Activated T-helper 17 cell treated with anti-CD3 and anti-CD28 coated beads, Interleukin-2, amount 50 U/mL, for 72 hours (primary cell): Measurements from ENCODE around the gene SLC6A18. TPM values are rescaled to one million over a fixed set of nuclear protein-coding genes. Genes with fewer than 3 reads are reported as not detected.

ENCODE experiments used
- ATAC-seq: fragments of 150-1000 bp; cut with Tn5 transposase; replicated peaks from 2 replicates; pipeline ENCODE4 v1.10.0; 2021; ENCODE audit warnings: mild to moderate bottlenecking, moderate library complexity
- H3K27ac Mint-ChIP-seq: one replicate; pipeline ENCODE4 v1.8.0; 2022; ENCODE audit warnings: mixed read lengths
- H3K27me3 Mint-ChIP-seq: one replicate; pipeline ENCODE4 v1.8.0; 2022; ENCODE audit warnings: mixed read lengths
- H3K36me3 Mint-ChIP-seq: one replicate; pipeline ENCODE4 v1.8.0; 2022; ENCODE audit warnings: low read depth, mild to moderate bottlenecking, mixed read lengths
- H3K4me1 Mint-ChIP-seq: one replicate; pipeline ENCODE4 v1.8.0; 2022; ENCODE audit warnings: mixed read lengths
- H3K4me3 Mint-ChIP-seq: one replicate; pipeline ENCODE4 v1.8.0; 2022; ENCODE audit warnings: mild to moderate bottlenecking, mixed read lengths
- H3K9me3 Mint-ChIP-seq: one replicate; pipeline ENCODE4 v1.8.0; 2022; ENCODE audit warnings: mixed read lengths
- total RNA-seq, 2 donors: library from RNA; stranded (reverse); gene quantifications; one replicate each; pipeline ENCODE4 v1.2.3, GENCODE V29; 2022

The SLC6A18 gene
- total RNA-seq, 2 donors from 2014 or later = not detected

- no peak for ATAC-seq
- H3K27me3 Mint-ChIP-seq = peaks cover 24% of the 10 kb centered on the region
- no peaks in the 10 kb centered on the region for H3K36me3 Mint-ChIP-seq
- H3K4me3 Mint-ChIP-seq = no peak overlapping the region
- no peak overlapping the region for H3K27ac Mint-ChIP-seq
- no peaks in the 10 kb centered on the region for H3K4me1 Mint-ChIP-seq
- no peaks in the 10 kb centered on the region for H3K9me3 Mint-ChIP-seq
These were observed 30.8 kb upstream of the SLC6A18 start for GRCh38 chr5:1194378-1194777.

DNA sequence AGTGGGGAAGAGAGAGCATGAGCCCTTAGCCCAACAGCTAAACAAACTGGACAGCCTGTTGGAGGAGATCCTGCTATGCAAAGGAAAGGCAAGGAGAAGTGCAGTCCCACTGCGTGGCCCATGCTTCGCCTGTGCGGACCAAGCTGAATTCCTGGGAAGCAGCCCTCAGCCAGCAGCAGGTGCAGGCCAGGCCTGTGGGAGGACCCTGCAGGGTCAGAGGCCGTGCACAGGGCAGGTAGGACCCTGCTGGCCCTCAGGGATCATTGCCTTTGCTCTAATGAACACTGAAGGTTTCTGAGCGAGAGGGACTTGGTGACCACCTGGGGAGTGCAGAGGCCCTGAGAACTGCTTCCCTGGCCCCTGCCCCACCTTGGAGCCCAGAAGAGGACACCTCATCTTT lies 29.7 kb upstream of the SLC6A18 start:
- H3K27ac Mint-ChIP-seq = no peak overlapping the region
- H3K36me3 Mint-ChIP-seq = no peaks in the 10 kb centered on the region
- no peak overlapping the region for H3K4me3 Mint-ChIP-seq
- H3K4me1 Mint-ChIP-seq = no peaks in the 10 kb centered on the region
- no peaks in the 10 kb centered on the region for H3K9me3 Mint-ChIP-seq
- ATAC-seq = no peak
- H3K27me3 Mint-ChIP-seq = peaks cover 18% of the 10 kb centered on the region

GRCh38 chr5:1195916-1196315 lies 29.3 kb upstream of the SLC6A18 start:
- H3K4me3 Mint-ChIP-seq = no peak overlapping the region
- H3K4me1 Mint-ChIP-seq = no peaks in the 10 kb centered on the region
- H3K36me3 Mint-ChIP-seq = no peaks in the 10 kb centered on the region
- no peak overlapping the region for H3K27ac Mint-ChIP-seq
- H3K9me3 Mint-ChIP-seq = no peaks in the 10 kb centered on the region
- ATAC-seq = no peak
- peaks cover 14% of the 10 kb centered on the region for H3K27me3 Mint-ChIP-seq

DNA sequence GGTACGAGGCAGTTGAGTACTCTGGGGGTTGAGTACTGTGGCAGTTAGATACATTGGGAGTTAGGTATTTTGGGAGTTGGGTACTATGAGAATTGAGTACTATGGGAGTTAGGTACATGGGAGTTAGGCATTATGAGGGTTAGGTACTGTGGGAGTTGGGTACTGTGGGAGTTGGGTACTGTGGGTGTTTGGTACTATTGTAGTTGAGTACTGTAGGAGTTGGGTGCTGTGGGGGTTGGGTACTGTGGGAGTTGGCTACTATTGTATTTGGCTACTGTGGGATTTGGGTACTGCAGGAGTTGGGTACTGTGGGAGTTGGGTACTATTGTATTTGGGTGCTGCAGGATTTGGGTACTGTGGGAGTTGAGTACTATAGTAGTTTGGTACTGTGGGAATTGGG lies 28.6 kb upstream of the SLC6A18 start:
- no peak for ATAC-seq
- Mint-ChIP-seq H3K4me1 (no peaks in the 10 kb centered on the region), H3K27ac (no peak overlapping the region), H3K9me3 (no peaks in the 10 kb centered on the region), H3K4me3 (no peak overlapping the region), H3K36me3 (no peaks in the 10 kb centered on the region), H3K27me3 (peaks cover 12% of the 10 kb centered on the region)

- ATAC-seq = no peak
- H3K4me3 Mint-ChIP-seq = no peak overlapping the region
These were observed 27.1 kb upstream of the SLC6A18 start for GRCh38 chr5:1197876-1198666.

GRCh38 chr5:1199340-1199648 lies 25.9 kb upstream of the SLC6A18 start:
- no peak overlapping the region for H3K4me3 Mint-ChIP-seq
- H3K27me3 Mint-ChIP-seq = peaks cover 7% of the 10 kb centered on the region
- no peaks in the 10 kb centered on the region for H3K9me3 Mint-ChIP-seq
- no peak overlapping the region for H3K27ac Mint-ChIP-seq
- H3K4me1 Mint-ChIP-seq = no peaks in the 10 kb centered on the region
- H3K36me3 Mint-ChIP-seq = no peaks in the 10 kb centered on the region
- ATAC-seq = no peak

More at GRCh38 chr5:1197876-1198666, 27.1 kb upstream of the SLC6A18 start:
- H3K27ac Mint-ChIP-seq = no peak overlapping the region
- H3K27me3 Mint-ChIP-seq = peaks cover 9% of the 10 kb centered on the region
- H3K36me3 Mint-ChIP-seq = no peaks in the 10 kb centered on the region
- no peaks in the 10 kb centered on the region for H3K9me3 Mint-ChIP-seq
- H3K4me1 Mint-ChIP-seq = no peaks in the 10 kb centered on the region

DNA sequence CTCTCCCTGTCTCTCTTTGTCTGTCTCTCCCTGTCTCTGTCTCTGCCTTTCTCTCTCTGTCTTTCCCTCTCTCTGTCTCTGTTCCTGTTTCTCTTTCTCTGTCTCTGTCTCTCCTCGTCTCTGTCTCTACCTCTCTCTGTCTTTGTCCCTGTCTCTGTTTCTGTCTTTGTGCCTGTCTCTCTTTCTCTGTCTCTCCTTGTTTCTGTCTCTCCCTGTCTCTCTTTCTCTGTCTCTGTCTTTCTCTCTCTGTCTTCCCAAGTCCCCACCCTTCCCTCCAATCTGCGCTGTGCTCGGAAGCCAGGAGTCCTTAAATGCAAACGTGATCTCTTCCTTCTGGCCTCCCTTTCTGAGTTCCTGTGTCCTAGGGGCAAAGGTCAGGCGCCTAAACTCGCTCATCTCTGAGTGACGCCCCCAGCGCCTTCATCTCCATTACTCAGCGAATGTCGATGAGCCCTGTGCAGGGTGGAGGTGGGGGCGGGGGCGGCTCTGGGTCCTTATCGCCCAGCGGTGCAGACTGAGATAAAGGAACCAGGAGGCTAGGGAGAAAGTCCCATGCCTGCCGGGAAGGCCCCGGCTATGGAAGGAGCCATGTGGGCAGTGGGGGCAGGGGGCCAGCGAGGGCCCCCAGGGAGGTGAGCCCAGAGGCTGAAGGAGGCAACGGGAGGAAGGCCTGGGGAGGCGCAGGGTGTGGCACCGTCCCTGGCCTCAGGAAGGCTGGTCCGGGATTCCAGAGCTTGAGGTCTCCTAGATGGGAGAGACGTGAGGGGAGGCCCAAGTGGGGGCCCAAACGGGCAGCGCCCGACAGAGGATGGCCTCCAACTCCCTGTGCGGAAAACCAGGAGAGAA lies 25.3 kb upstream of the SLC6A18 start:
- no peak overlapping the region for H3K4me3 Mint-ChIP-seq
- H3K4me1 Mint-ChIP-seq = no peaks in the 10 kb centered on the region
- H3K36me3 Mint-ChIP-seq = no peaks in the 10 kb centered on the region
- H3K27ac Mint-ChIP-seq = no peak overlapping the region
- H3K27me3 Mint-ChIP-seq = peaks cover 5% of the 10 kb centered on the region
- no peaks in the 10 kb centered on the region for H3K9me3 Mint-ChIP-seq
- ATAC-seq = no peak

DNA sequence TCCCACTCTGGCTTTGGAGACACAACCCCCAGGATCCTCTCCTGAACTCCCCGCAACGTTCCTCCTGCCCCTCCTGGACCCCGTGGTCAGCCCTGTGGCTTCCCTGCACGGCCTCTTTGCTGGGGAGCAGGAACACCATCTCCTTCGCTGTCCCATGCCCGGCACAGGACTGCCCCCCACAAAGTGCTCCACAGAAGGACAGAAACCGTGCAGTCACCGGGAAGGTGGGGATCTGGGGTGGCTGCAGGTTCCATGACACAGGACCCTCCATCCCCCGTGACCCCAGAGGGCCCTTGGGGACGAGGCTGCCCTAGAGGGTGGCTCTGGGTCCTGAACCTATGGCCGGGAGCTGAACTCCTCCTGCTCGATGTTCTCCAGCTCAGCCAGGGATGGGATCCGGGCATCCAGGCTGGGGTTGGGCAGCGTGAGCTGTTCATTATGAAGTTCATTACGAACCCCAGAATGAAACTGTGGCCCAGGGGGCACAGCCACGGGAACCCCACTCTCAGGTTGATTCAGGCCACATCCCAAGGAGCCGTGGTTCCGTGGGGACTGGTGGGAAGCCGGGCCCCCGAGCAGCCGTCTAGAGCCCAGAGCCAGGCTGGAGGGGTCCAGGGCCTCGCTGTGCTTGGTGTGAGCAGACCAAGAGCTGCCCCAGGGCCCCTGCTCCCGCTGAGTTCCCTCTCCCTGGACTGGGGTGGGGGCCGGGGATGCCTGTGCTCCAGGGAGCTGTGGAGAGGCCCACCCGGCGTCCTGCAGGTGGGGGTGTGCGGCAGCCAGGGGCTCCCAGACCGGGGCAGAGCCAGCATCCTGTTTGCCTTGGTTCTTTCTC lies 24.5 kb upstream of the SLC6A18 start:
- Mint-ChIP-seq H3K36me3 (no peaks in the 10 kb centered on the region), H3K27ac (no peak overlapping the region), H3K27me3 (peaks cover 5% of the 10 kb centered on the region), H3K4me1 (no peaks in the 10 kb centered on the region), H3K9me3 (no peaks in the 10 kb centered on the region), H3K4me3 (no peak overlapping the region)
- ATAC-seq = no peak

- no peaks in the 10 kb centered on the region for H3K9me3 Mint-ChIP-seq
- H3K4me1 Mint-ChIP-seq = no peaks in the 10 kb centered on the region
- H3K27ac Mint-ChIP-seq = no peak within 1 kb of the TSS
- H3K4me3 Mint-ChIP-seq = no peak within 1 kb of the TSS
- H3K36me3 Mint-ChIP-seq = no peaks in the 10 kb centered on the region
- peaks cover 8% of the 10 kb centered on the region for H3K27me3 Mint-ChIP-seq
- no peak for ATAC-seq
These were observed 23.7 kb upstream of the SLC6A18 start, which contains the start of gene SLC6A19 for GRCh38 chr5:1201327-1202025. SLC6A19 (plus strand) TSS chr5:1201595; CDS start chr5:1201651, 56 bp downstream.

- Mint-ChIP-seq H3K4me1 (no peaks in the 10 kb centered on the region), H3K27ac (no peak overlapping the region), H3K36me3 (no peaks in the 10 kb centered on the region), H3K4me3 (no peak overlapping the region), H3K27me3 (peaks cover 5% of the 10 kb centered on the region), H3K9me3 (no peaks in the 10 kb centered on the region)
- no peak for ATAC-seq
These were observed 23.0 kb upstream of the SLC6A18 start for GRCh38 chr5:1202026-1202797.

GRCh38 chr5:1202798-1203185 lies 22.4 kb upstream of the SLC6A18 start:
- Mint-ChIP-seq H3K27me3 (peaks cover 5% of the 10 kb centered on the region), H3K4me1 (no peaks in the 10 kb centered on the region), H3K27ac (no peak overlapping the region), H3K4me3 (no peak overlapping the region), H3K36me3 (no peaks in the 10 kb centered on the region), H3K9me3 (no peaks in the 10 kb centered on the region)
- no peak for ATAC-seq

- no peaks in the 10 kb centered on the region for H3K36me3 Mint-ChIP-seq
- no peak for ATAC-seq
- H3K4me1 Mint-ChIP-seq = no peaks in the 10 kb centered on the region
- H3K27me3 Mint-ChIP-seq = peaks cover 5% of the 10 kb centered on the region
- H3K9me3 Mint-ChIP-seq = no peaks in the 10 kb centered on the region
- H3K4me3 Mint-ChIP-seq = no peak overlapping the region
- no peak overlapping the region for H3K27ac Mint-ChIP-seq
These were observed 21.7 kb upstream of the SLC6A18 start for GRCh38 chr5:1203311-1203967.
